LNCAP (cell line): ENCODE measurements around the gene SLC7A6OS.

Experiments
- TF ChIP-seq, protein P1 (sequence below): fragments of 450-650 bp; IDR thresholded peaks from 2 replicates; pipeline ENCODE4 v1.5.1; 2017; ENCODE audit warnings: mild to moderate bottlenecking

Gene SLC7A6OS

DNA sequence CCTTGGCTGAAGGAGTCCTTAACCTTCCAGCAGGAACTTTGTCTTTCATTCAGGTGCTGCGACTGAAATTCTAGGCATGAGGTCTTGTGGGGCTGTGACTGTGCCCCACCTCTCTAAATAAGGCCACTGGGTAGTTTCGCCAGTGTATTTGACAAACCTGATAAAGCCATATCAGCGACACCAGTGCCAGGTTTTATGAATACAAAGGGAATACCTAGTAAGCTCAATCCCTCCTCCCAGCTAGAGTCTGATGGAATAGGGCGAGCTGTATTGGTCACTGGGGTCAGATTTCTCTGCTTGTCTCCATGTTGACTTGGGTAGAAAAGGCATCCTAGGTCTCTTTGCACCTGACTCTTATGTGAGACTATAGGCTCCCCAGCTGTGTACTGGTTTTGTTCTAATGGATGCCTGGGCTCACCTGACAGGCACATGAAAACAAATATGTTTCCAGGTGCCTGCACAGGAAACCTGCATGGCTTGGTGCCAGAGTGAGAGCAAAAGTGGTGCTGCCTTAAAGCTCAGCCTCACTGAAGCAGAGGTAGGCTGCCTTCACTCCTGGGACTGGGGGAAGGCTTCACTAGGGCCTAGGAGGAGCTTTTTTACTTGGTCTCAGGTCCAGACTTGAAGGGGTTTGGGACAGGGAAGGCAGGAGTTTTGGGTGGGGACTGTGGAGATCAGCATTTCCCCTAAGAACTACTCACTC, 38.1 kb downstream of the SLC7A6OS start:
- TF ChIP-seq, protein P1, sequence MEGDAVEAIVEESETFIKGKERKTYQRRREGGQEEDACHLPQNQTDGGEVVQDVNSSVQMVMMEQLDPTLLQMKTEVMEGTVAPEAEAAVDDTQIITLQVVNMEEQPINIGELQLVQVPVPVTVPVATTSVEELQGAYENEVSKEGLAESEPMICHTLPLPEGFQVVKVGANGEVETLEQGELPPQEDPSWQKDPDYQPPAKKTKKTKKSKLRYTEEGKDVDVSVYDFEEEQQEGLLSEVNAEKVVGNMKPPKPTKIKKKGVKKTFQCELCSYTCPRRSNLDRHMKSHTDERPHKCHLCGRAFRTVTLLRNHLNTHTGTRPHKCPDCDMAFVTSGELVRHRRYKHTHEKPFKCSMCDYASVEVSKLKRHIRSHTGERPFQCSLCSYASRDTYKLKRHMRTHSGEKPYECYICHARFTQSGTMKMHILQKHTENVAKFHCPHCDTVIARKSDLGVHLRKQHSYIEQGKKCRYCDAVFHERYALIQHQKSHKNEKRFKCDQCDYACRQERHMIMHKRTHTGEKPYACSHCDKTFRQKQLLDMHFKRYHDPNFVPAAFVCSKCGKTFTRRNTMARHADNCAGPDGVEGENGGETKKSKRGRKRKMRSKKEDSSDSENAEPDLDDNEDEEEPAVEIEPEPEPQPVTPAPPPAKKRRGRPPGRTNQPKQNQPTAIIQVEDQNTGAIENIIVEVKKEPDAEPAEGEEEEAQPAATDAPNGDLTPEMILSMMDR, result no peak

DNA sequence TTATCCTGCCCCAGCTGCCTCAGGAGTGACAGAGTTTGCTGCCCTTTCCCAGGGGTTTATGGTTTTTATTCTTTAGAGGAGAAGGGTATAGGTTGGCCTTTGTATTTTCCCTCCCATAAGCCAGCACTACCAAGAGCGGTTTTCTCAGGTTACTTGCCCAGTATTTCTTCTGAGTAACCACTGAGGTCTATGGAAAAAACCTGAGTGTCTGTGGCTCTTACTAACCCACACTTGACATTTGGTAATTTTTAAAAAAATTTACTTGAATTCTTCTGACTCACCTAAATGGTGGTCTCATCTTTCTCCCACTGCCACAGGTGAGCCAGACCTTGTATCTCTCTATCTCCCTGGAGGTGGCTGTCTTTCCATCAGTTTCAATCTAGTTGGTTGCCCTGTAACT, 40.4 kb downstream of the SLC7A6OS start:
- TF ChIP-seq, protein P1, result no peak

DNA sequence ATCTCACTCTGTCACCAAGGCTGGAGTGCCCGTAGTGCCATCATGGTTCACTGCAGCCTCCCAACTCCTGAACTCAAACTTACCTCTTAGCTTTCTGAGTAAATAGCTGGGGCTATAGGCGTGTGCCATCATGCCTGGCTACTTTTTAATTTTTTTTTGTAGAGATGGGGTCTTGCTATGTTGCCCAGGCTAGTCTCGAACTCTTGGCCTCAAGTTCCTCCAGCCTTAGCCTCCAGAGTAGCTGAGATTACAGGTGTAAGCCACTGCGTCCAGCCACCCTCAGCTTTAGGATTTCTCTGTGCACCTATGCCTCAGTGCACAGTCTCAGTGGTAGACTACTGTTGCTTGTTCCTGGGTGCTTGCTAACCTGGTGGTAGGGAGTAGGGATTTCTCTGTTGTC, 41.0 kb downstream of the SLC7A6OS start:
- TF ChIP-seq, protein P1, result no peak

DNA sequence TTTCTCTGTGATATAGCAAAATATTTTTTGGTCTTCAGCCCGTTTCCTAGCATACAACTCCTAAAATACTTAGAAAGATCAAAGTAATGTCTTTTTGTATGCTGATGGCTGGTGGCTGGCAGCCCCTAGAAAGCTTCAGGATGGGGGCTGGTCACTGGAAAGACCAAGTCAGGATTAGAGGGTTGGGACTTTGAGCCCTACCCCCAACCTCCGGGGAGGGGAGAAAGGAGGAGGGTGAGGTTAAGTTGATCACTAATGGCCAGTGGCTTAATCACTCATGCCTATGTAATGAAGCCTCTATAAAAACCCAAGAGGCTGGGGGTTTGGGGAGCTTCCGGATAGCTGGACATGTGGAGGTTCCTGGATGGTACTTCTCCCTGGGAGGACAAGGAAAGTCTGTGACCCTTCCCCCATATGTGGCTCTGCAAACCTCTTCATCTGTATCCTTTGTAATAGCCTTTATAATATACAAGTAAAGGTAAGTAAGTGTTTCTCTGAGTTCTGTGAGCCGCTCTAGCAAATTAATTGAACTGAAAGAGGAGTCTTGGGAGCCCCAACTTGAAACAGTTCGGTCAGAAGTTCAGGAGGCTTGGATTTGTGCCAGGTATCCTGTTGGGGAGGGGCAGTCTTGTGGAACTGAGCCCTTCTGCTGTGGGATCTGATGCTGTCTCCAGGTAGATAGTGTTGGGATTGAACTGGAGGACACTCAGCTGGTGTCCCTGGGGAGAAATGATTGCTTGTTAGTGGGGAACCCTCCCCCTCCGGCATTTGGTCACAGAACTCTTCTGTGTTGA, 42.9 kb downstream of the SLC7A6OS start:
- TF ChIP-seq, protein P1, result no peak

DNA sequence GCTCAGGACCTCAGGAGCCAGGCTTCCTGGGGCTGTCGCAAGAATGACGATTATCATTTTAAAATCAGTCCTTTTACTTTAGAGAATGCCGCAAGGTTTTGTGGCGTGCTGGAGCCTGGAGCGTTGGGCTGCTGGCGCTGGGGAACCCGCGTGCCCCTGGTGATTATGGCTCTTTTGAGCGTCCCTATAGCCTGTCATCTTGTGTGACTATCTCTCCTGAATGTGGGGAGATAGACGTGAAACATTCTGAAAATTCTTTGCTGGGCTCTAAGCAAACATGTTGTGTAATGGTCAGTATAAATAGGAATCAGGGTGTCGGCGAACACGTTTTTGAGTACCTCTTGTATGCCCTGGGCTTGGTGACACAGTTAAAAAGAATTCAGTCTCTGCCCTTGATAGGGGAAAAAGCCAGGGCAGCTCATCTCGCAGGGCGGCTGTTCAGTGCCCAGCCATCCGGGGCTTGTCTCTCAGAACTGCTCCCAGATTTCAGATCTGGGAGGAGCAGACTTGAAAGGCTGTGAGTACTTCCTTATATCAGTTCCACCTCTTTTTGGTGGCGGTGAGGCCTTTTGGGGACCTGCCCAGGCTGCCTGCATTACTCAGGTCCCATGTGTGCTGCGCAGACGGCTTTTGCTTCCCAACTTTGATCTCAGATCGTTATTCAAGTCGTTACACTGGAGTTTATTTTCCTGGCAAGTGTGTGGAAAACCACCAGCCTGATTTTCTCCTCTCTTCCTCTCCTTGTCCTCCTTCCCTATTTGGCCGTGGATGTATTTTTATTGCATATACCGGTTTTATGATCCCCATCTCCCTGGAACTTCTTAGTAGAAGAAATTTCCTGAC, 45.4 kb downstream of the SLC7A6OS start:
- TF ChIP-seq, protein P1, result no peak

DNA sequence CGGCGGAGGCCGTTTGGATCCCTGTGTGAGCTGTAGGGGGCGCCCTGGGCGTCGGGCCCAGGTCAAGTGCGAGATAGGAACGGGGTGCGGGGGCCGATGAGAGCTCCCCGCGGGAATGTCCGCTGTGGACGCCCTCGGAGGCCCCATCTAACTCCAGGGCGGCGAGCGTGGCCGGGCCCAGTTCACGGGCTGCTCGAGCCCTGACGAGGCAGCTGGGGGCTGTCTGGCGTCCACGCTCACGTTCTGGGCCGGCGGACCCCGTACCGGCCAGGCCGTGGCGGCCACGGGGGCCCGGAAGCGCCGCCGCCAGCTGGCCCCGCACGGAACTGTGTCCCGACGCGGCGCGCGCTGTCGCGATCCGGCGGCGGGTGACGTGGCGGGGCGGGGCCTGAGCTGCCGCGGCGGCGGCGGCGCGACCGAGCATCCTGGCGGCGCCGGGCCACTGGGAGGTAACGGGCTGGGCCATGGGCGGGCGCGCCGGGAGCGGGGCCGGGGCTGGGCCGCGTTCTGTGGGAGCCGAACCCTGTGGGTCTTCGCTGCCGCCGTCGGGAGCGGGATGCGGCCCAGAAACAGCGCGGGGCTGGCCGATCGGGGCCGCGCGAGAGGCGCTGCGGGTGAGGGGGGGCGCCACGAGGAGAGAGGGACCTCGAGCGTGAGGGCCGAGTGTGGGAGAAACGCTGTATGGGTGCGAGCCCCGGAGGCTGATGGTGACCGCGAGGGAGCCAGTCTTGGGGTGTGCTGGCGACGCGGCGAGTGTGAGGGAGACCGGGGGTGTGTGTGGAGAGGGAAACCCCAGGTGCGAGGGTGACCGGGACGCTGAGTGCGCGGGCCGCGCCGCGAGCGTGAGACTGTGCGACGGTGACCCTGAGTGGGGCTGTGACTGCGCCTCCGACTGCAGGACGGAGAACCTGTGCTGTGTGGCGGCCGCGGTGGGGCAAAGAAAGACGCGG, 46.3 kb downstream of the SLC7A6OS start, which contains the start of gene SLC7A6:
Gene SLC7A6 (plus strand): TSS at position 399 of the 950 bp plus-strand sequence. CDS start 10,201 bp downstream, outside the sequence.
- TF ChIP-seq, protein P1, result peak; percentile 61; the same call in 1 of the 2 replicates
